H1 (cell line): ENCODE results near the gene ESYT2. TPM values are rescaled to one million over a fixed set of nuclear protein-coding genes. Genes with fewer than 3 reads are reported as not detected.

Experiments used
- BRCA1 ChIP-seq: IDR thresholded peaks from 2 replicates; pipeline ENCODE4 v1.6.1; 2012; ENCODE audit warnings: low read depth, low read length, improper control_type of control experiment
- KDM4A ChIP-seq: IDR thresholded peaks from one replicate; pipeline ENCODE4 v1.7.1; 2012; ENCODE audit warnings: low read depth, mild to moderate bottlenecking, moderate library complexity, low read length, inconsistent platforms; ENCODE audit not compliant: severe bottlenecking
- SP2 ChIP-seq: IDR thresholded peaks from 2 replicates; pipeline ENCODE4 v1.6.1; 2012; ENCODE audit warnings: mild to moderate bottlenecking, low read length, inconsistent platforms
- SRF ChIP-seq: IDR thresholded peaks from 2 replicates; pipeline ENCODE4 v1.6.1; 2011; ENCODE audit warnings: mild to moderate bottlenecking, low read depth, low read length, moderate library complexity
- TBP ChIP-seq: IDR thresholded peaks from 2 replicates; pipeline ENCODE4 v1.6.1; 2011; ENCODE audit warnings: low read depth, low read length, improper control_type of control experiment
- polyA plus RNA-seq, 7 experiments: library from polyadenylated mRNA; depleted of rRNA in 3 of 7; stranded (reverse) in 5 of 7; unstranded in 2 of 7; fragments of >200 nt in 5 of 7; fragments of 200-250 nt in 2 of 7; gene quantifications; 1 replicate in 5 of 7; 2 replicates in 1 of 7; 4 replicates in 1 of 7; pipeline versions ENCODE4 v1.2.1 to v1.2.3, GENCODE V29; 2011 to 2013; ENCODE audit warnings: missing spikeins in 2 of 7, mixed read lengths in 2 of 7
- total RNA-seq: library from RNA; stranded (reverse); fragmentation: NEBNext Ultra II Directional; extraction: Animal tissue kit (Norgen Biotek cat#: 25700); gene quantifications from 2 replicates; pipeline ENCODE4 v1.2.1, GENCODE V29; 2021
- TF ChIP-seq, protein P1 (sequence below): fragments of 300-600 bp; sonication (generic); IDR thresholded peaks from 2 replicates; pipeline ENCODE4 v1.7.1; 2012; ENCODE audit warnings: low read length, moderate library complexity, mild to moderate bottlenecking, inconsistent platforms; ENCODE audit not compliant: insufficient replicate concordance

The ESYT2 gene
- total and polyA plus RNA-seq, 2 of the 8 experiments (the other 6 are each of a cell fraction or from before 2014, with no cell fraction given) = 27.0 to 37.5 TPM

DNA sequence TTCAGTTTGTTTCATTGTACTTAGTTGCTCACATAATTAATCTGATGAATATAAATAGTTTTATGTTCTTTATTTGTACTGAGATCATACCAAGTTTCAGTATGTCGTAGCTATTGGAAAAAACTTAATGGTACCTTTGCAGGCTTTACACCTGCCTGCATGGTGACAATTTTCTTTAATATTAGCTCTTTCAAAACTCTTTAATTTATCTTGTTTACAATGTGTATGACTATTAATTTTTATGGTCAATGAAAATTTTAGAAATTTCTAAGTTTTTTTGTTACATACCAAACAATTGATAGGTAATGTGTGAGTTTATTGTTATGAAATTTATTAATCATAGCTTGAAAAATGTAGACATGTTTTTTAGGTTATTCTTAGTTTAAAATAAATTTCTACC lies 31.1 kb upstream of the ESYT2 start (continued):
- TF ChIP-seq KDM4A = no peak
- TF ChIP-seq TBP = no peak
- no peak for TF ChIP-seq SP2
- TF ChIP-seq, protein P1, sequence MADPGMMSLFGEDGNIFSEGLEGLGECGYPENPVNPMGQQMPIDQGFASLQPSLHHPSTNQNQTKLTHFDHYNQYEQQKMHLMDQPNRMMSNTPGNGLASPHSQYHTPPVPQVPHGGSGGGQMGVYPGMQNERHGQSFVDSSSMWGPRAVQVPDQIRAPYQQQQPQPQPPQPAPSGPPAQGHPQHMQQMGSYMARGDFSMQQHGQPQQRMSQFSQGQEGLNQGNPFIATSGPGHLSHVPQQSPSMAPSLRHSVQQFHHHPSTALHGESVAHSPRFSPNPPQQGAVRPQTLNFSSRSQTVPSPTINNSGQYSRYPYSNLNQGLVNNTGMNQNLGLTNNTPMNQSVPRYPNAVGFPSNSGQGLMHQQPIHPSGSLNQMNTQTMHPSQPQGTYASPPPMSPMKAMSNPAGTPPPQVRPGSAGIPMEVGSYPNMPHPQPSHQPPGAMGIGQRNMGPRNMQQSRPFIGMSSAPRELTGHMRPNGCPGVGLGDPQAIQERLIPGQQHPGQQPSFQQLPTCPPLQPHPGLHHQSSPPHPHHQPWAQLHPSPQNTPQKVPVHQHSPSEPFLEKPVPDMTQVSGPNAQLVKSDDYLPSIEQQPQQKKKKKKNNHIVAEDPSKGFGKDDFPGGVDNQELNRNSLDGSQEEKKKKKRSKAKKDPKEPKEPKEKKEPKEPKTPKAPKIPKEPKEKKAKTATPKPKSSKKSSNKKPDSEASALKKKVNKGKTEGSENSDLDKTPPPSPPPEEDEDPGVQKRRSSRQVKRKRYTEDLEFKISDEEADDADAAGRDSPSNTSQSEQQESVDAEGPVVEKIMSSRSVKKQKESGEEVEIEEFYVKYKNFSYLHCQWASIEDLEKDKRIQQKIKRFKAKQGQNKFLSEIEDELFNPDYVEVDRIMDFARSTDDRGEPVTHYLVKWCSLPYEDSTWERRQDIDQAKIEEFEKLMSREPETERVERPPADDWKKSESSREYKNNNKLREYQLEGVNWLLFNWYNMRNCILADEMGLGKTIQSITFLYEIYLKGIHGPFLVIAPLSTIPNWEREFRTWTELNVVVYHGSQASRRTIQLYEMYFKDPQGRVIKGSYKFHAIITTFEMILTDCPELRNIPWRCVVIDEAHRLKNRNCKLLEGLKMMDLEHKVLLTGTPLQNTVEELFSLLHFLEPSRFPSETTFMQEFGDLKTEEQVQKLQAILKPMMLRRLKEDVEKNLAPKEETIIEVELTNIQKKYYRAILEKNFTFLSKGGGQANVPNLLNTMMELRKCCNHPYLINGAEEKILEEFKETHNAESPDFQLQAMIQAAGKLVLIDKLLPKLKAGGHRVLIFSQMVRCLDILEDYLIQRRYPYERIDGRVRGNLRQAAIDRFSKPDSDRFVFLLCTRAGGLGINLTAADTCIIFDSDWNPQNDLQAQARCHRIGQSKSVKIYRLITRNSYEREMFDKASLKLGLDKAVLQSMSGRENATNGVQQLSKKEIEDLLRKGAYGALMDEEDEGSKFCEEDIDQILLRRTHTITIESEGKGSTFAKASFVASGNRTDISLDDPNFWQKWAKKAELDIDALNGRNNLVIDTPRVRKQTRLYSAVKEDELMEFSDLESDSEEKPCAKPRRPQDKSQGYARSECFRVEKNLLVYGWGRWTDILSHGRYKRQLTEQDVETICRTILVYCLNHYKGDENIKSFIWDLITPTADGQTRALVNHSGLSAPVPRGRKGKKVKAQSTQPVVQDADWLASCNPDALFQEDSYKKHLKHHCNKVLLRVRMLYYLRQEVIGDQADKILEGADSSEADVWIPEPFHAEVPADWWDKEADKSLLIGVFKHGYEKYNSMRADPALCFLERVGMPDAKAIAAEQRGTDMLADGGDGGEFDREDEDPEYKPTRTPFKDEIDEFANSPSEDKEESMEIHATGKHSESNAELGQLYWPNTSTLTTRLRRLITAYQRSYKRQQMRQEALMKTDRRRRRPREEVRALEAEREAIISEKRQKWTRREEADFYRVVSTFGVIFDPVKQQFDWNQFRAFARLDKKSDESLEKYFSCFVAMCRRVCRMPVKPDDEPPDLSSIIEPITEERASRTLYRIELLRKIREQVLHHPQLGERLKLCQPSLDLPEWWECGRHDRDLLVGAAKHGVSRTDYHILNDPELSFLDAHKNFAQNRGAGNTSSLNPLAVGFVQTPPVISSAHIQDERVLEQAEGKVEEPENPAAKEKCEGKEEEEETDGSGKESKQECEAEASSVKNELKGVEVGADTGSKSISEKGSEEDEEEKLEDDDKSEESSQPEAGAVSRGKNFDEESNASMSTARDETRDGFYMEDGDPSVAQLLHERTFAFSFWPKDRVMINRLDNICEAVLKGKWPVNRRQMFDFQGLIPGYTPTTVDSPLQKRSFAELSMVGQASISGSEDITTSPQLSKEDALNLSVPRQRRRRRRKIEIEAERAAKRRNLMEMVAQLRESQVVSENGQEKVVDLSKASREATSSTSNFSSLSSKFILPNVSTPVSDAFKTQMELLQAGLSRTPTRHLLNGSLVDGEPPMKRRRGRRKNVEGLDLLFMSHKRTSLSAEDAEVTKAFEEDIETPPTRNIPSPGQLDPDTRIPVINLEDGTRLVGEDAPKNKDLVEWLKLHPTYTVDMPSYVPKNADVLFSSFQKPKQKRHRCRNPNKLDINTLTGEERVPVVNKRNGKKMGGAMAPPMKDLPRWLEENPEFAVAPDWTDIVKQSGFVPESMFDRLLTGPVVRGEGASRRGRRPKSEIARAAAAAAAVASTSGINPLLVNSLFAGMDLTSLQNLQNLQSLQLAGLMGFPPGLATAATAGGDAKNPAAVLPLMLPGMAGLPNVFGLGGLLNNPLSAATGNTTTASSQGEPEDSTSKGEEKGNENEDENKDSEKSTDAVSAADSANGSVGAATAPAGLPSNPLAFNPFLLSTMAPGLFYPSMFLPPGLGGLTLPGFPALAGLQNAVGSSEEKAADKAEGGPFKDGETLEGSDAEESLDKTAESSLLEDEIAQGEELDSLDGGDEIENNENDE = no peak
- no peak for TF ChIP-seq SRF
- no peak for TF ChIP-seq BRCA1
